Ovary (tissue), 9 donors: ENCODE results near the gene PAAF1. TPM values are rescaled to one million over a fixed set of nuclear protein-coding genes. Genes with fewer than 3 reads are reported as not detected.

Experiments used
- DNase-seq, 5 donors: peaks; one replicate each; pipeline ENCODE4 v3.0.0-alpha.2; 2019 to 2020
- H3K27ac ChIP-seq, 2 donors: fragments of 200-600 bp; one replicate each; pipeline versions ENCODE4 v1.5.1 to v1.8.0; 2019 to 2022
- H3K27me3 ChIP-seq: fragments of 200-600 bp; one replicate; pipeline ENCODE4 v1.8.0; 2022
- H3K36me3 ChIP-seq: fragments of 200-600 bp; sonication (generic); one replicate; pipeline ENCODE4 v1.5.1; 2019
- H3K4me1 ChIP-seq: one replicate; pipeline ENCODE4 v1.8.1; 2013; ENCODE audit warnings: mild to moderate bottlenecking, moderate library complexity; ENCODE audit not compliant: insufficient read depth
- H3K4me3 ChIP-seq: fragments of 200-600 bp; sonication (generic); one replicate; pipeline ENCODE4 v1.5.1; 2017
- H3K9me3 ChIP-seq, 2 donors: fragments of 200-600 bp in 1 of 2; sonication (generic) in 1 of 2; one replicate each; pipeline versions ENCODE4 v1.5.1 to v1.8.1; 2013 to 2019; ENCODE audit warnings: mild to moderate bottlenecking in 1 of 2, moderate library complexity in 1 of 2
- CTCF ChIP-seq, 3 donors: fragments of 450-650 bp in 2 of 3; fragments of 200-600 bp in 1 of 3; IDR thresholded peaks; one replicate each; pipeline versions ENCODE4 v1.5.1 to v1.8.0; 2016 to 2022; ENCODE audit warnings: antibody characterized with exemption in 3 of 3, mild to moderate bottlenecking in 1 of 3
- EP300 ChIP-seq: sonication (generic); formaldehyde crosslinking; IDR thresholded peaks from one replicate; pipeline ENCODE4 v1.6.1; 2017; ENCODE audit warnings: antibody characterized with exemption
- POLR2A ChIP-seq: fragments of 450-650 bp; IDR thresholded peaks from one replicate; pipeline ENCODE4 v1.6.1; 2017; ENCODE audit warnings: antibody characterized with exemption, mild to moderate bottlenecking, moderate library complexity
- WGBS, 3 donors: extraction: QIAGEN DNeasy Blood & Tissue Kit in 1 of 3; methylation state at CpG; one replicate each; pipeline versions ENCODE4 v1.1.5 to v1.1.7; 2013 to 2017; 5-methylcytosine and 5-hydroxymethylcytosine counted together
- intact Hi-C, 4 donors: fragments of 100-400 bp; cut with DNase I; formaldehyde crosslinking; loops; one replicate each; pipeline versions ENCODE4 v1.11.0 to v1.15.1; 2022 to 2023
- polyA plus RNA-seq, 2 donors: library from polyadenylated mRNA; stranded (reverse); fragments of 200-250 nt in 1 of 2; fragments of 350-450 nt in 1 of 2; fragmentation: Illumina TruSeq in 1 of 2; extraction: RNeasy Lipid Tissue Mini Kit (QIAGEN cat#74804) in 1 of 2; gene quantifications; one replicate each; pipeline ENCODE4 v1.2.3, GENCODE V29; 2013 to 2014
- total RNA-seq, 7 donors: library from RNA; depleted of rRNA in 2 of 7; stranded (reverse); fragments of >200 nt in 2 of 7; fragmentation: NEBNext Ultra II Directional in 3 of 7; extraction: Animal tissue kit (Norgen Biotek cat#: 25700) in 3 of 7; gene quantifications; one replicate each; pipeline versions ENCODE4 v1.1.0 to v1.2.4, GENCODE V29; 2016 to 2023
- donor health status: DM: no; HTN: no; CAD: no; lungs with moderate emphysema.
- donor health status: DM: no; HTN: no; CAD: no.
- donor health status: Bipolar disorder and iron deficiency.
- donor health status: DM: yes; HTN: yes; CAD: no.
- donor health status: DM: no; HTN: no; CAD: no.
- donor health status: DM: yes; HTN: yes; CAD: no.

PAAF1 gene
- total and polyA plus RNA-seq, 9 donors: 9.5 to 48.0 (median 18.3) TPM

- 90 to 95% (median 91%) methylated on average over 1 of the region's 1 CpG for WGBS, 3 donors
- DNase-seq: no peak
- Histone ChIP-seq H3K4me1 (no peaks in the 10 kb centered on the region), H3K36me3 (no peaks in the 10 kb centered on the region), H3K9me3 (no peaks in the 10 kb centered on the region), H3K27ac (no peak overlapping the region), H3K27me3 (no peaks in the 10 kb centered on the region), H3K4me3 (no peak overlapping the region)
- intact Hi-C loops: no loop called here
- TF ChIP-seq EP300: no peak
- no peak for TF ChIP-seq CTCF (IDR thresholded peaks at IDR 0.05)
- TF ChIP-seq POLR2A: no peak
Measured at GRCh38 chr11:73902303-73902702, 25.5 kb downstream of the PAAF1 start.

GRCh38 chr11:73907191-73907590, 30.4 kb downstream of the PAAF1 start:
- Histone ChIP-seq H3K4me1 (no peaks in the 10 kb centered on the region), H3K36me3 (no peaks in the 10 kb centered on the region), H3K27ac (no peak overlapping the region), H3K27me3 (no peaks in the 10 kb centered on the region), H3K9me3 (no peaks in the 10 kb centered on the region), H3K4me3 (no peak overlapping the region)
- no peak for DNase-seq
- TF ChIP-seq CTCF (IDR thresholded peaks at IDR 0.05): no peak
- no peak for TF ChIP-seq POLR2A
- TF ChIP-seq EP300: no peak
- 86 to 90% (median 88%) methylated on average over 4 of the region's 4 CpGs for WGBS, 3 donors
- intact Hi-C loops: no loop called here

- no peak for TF ChIP-seq EP300
- TF ChIP-seq POLR2A: no peak
- TF ChIP-seq CTCF (IDR thresholded peaks at IDR 0.05): no peak
- Histone ChIP-seq H3K9me3 (no peaks in the 10 kb centered on the region), H3K4me1 (no peaks in the 10 kb centered on the region), H3K27ac (no peak overlapping the region), H3K4me3 (no peak overlapping the region), H3K27me3 (no peaks in the 10 kb centered on the region), H3K36me3 (no peaks in the 10 kb centered on the region)
- no peak for DNase-seq
- intact Hi-C loops: no loop called here
- WGBS, 3 donors: 95 to 99% (median 96%) methylated on average over 2 of the region's 2 CpGs
Measured at GRCh38 chr11:73912026-73912425, 35.2 kb downstream of the PAAF1 start.

GRCh38 chr11:73913472-73913871, 36.7 kb downstream of the PAAF1 start:
- TF ChIP-seq CTCF (IDR thresholded peaks at IDR 0.05) (no peak), EP300 (no peak), POLR2A (no peak)
- Histone ChIP-seq H3K27ac (no peak overlapping the region), H3K4me3 (no peak overlapping the region), H3K27me3 (no peaks in the 10 kb centered on the region), H3K4me1 (no peaks in the 10 kb centered on the region), H3K9me3 (no peaks in the 10 kb centered on the region), H3K36me3 (no peaks in the 10 kb centered on the region)
- intact Hi-C loops: no loop called here
- DNase-seq: no peak

- 76 to 81% (median 80%) methylated on average over 4 of the region's 4 CpGs for WGBS, 3 donors
- H3K27me3 ChIP-seq: no peaks in the 10 kb centered on the region
- DNase-seq: no peak
- H3K4me3 ChIP-seq: no peak overlapping the region
- no peaks in the 10 kb centered on the region for H3K36me3 ChIP-seq
- H3K27ac ChIP-seq: no peak overlapping the region
- H3K4me1 ChIP-seq: no peaks in the 10 kb centered on the region
- H3K9me3 ChIP-seq: no peaks in the 10 kb centered on the region
- intact Hi-C loops: no loop called here
- TF ChIP-seq POLR2A (no peak), EP300 (no peak), CTCF (IDR thresholded peaks at IDR 0.05) (no peak)
Measured at GRCh38 chr11:73914284-73914683, 37.5 kb downstream of the PAAF1 start.
